ENCODE data around the gene SLC1A3. TPM values are rescaled to one million over a fixed set of nuclear protein-coding genes. Genes with fewer than 3 reads are reported as not detected.

SLC1A3 gene
- total and polyA plus RNA-seq, 2 donors (not counting 1 experiment from before 2014, with no cell fraction given): 0.37 TPM; not detected in 1

GRCh38 chr5:36628695-36629094 is 22.3 kb downstream of the SLC1A3 start:
- Histone ChIP-seq H3K4me2 (replicated peaks; ENCODE audit: low read depth, low read length, poor library complexity, severe bottlenecking) (no peak overlapping the region), H2AFZ (ENCODE audit: insufficient read depth, low read depth, low read length, poor library complexity, severe bottlenecking) (no peak overlapping the region), H3K36me3 (replicated peaks in 1 of 2; ENCODE audit: control extremely low read depth in 1 of 2, control insufficient read depth in 1 of 2, extremely low read depth in 1 of 2, insufficient read depth in 2 of 2, low read length in 1 of 2) (no peaks in the 10 kb centered on the region), H3K79me2 (ENCODE audit: control insufficient read depth, insufficient read depth, low read length) (no peaks in the 10 kb centered on the region), H3K9ac (ENCODE audit: low read length) (no peak overlapping the region), H3K27ac (ENCODE audit: low read length in 2 of 2) (no peak overlapping the region), H3K27me3 (replicated peaks in 1 of 4; ENCODE audit: control extremely low read depth in 1 of 4, control insufficient read depth in 3 of 4, insufficient read depth in 4 of 4, low read length in 3 of 4) (peaks cover 0 to 14% (median 1%) of the 10 kb centered on the region in 4 experiments), H3K9me3 (ENCODE audit: control extremely low read depth in 1 of 3, control insufficient read depth in 2 of 3, insufficient read depth in 1 of 3, low read length in 2 of 3) (no peaks in the 10 kb centered on the region), H3K4me3 (ENCODE audit: control extremely low read depth in 1 of 5, extremely low read depth in 1 of 5, insufficient read depth in 1 of 5, low read depth in 2 of 5, low read length in 4 of 5) (no peak overlapping the region), H4K20me1 (ENCODE audit: control insufficient read depth, insufficient read depth, low read length, poor library complexity, severe bottlenecking) (no peaks in the 10 kb centered on the region), H3K4me1 (ENCODE audit: control insufficient read depth in 2 of 2, insufficient read depth in 2 of 2, low read length in 2 of 2) (no peaks in the 10 kb centered on the region)
- Mint-ChIP-seq H3K4me1 (peaks cover 3% of the 10 kb centered on the region), H3K27me3 (peaks cover 50% of the 10 kb centered on the region), H3K4me3 (no peak overlapping the region), H3K27ac (no peak overlapping the region), H3K9me3 (ENCODE audit: insufficient read depth) (no peaks in the 10 kb centered on the region)
- intact Hi-C loops (cut with micrococcal nuclease): no loop called here
- DNase-seq (no peak), ATAC-seq (ENCODE audit: low read depth) (no peak)
- no CpG with 5 or more reads among the region's 2 CpGs for WGBS (ENCODE audit: insufficient coverage)
- ChIA-PET CTCF (no interaction called here), POLR2A (no interaction called here)
- TF ChIP-seq CTCF (IDR thresholded peaks at IDR 0.05): no peak
- no peak for TF ChIP-seq EZH2 (IDR thresholded peaks at IDR 0.05; ENCODE audit: borderline replicate concordance, insufficient read depth, low read depth, low read length, poor library complexity, severe bottlenecking)

- H3K27ac ChIP-seq (ENCODE audit: low read length in 2 of 2): no peak overlapping the region
- no peak overlapping the region for H3K4me3 Mint-ChIP-seq
- peaks cover 43% of the 10 kb centered on the region for H3K27me3 Mint-ChIP-seq
- no peak overlapping the region for H3K27ac Mint-ChIP-seq
- no peaks in the 10 kb centered on the region for H3K79me2 ChIP-seq (ENCODE audit: control insufficient read depth, insufficient read depth, low read length)
- ChIA-PET POLR2A (no interaction called here), CTCF (no interaction called here)
- H4K20me1 ChIP-seq (ENCODE audit: control insufficient read depth, insufficient read depth, low read length, poor library complexity, severe bottlenecking): no peaks in the 10 kb centered on the region
- TF ChIP-seq EZH2 (IDR thresholded peaks at IDR 0.05; ENCODE audit: borderline replicate concordance, insufficient read depth, low read depth, low read length, poor library complexity, severe bottlenecking): no peak
- TF ChIP-seq CTCF (IDR thresholded peaks at IDR 0.05): no peak
- H3K4me1 ChIP-seq (ENCODE audit: control insufficient read depth in 2 of 2, insufficient read depth in 2 of 2, low read length in 2 of 2): no peaks in the 10 kb centered on the region
- 79% methylated on average over 5 of the region's 8 CpGs for WGBS (ENCODE audit: insufficient coverage)
- no peaks in the 10 kb centered on the region for H3K36me3 ChIP-seq (replicated peaks in 1 of 2; ENCODE audit: control extremely low read depth in 1 of 2, control insufficient read depth in 1 of 2, extremely low read depth in 1 of 2, insufficient read depth in 2 of 2, low read length in 1 of 2)
- intact Hi-C loops (cut with micrococcal nuclease): no loop called here
- no peaks in the 10 kb centered on the region for H3K9me3 ChIP-seq (ENCODE audit: control extremely low read depth in 1 of 3, control insufficient read depth in 2 of 3, insufficient read depth in 1 of 3, low read length in 2 of 3)
- H3K27me3 ChIP-seq (replicated peaks in 1 of 4; ENCODE audit: control extremely low read depth in 1 of 4, control insufficient read depth in 3 of 4, insufficient read depth in 4 of 4, low read length in 3 of 4): peaks cover 0 to 14% (median 1%) of the 10 kb centered on the region in 4 experiments
- no peak for ATAC-seq (ENCODE audit: low read depth)
- no peak overlapping the region for H3K4me3 ChIP-seq (ENCODE audit: control extremely low read depth in 1 of 5, extremely low read depth in 1 of 5, insufficient read depth in 1 of 5, low read depth in 2 of 5, low read length in 4 of 5)
- DNase-seq: no peak
- H2AFZ ChIP-seq (ENCODE audit: insufficient read depth, low read depth, low read length, poor library complexity, severe bottlenecking): no peak overlapping the region
- H3K9me3 Mint-ChIP-seq (ENCODE audit: insufficient read depth): no peaks in the 10 kb centered on the region
- no peak overlapping the region for H3K9ac ChIP-seq (ENCODE audit: low read length)
- no peaks in the 10 kb centered on the region for H3K4me1 Mint-ChIP-seq
- H3K4me2 ChIP-seq (replicated peaks; ENCODE audit: low read depth, low read length, poor library complexity, severe bottlenecking): no peak overlapping the region
Measured at GRCh38 chr5:36629729-36630128, 23.3 kb downstream of the SLC1A3 start.

Data from B cell (primary cell).